IMR-90 (cell line): ENCODE data around the gene SLC40A1. TPM values are rescaled to one million over a fixed set of nuclear protein-coding genes. Genes with fewer than 3 reads are reported as not detected.

Source experiments
- ATAC-seq: fragments of 200-7000 bp; cut with Tn5 transposase; 2 replicates; pipeline ENCODE4 v1.9.1; 2020; ENCODE audit warnings: low read depth, mild to moderate bottlenecking, moderate library complexity
- BruUV-seq: library from RNA; stranded (reverse); fragments of 400-500 nt; replicated peaks from 2 replicates; lab custom pipeline; 2021; lab: Mats Ljungman, UMichigan
- CTCF ChIA-PET: fragments of 300-600 bp; formaldehyde crosslinking; extraction: SDS; loops from one replicate; lab custom pipeline; 2021; ENCODE audit warnings: antibody characterized with exemption; lab: Yijun Ruan, JAX
- POLR2A ChIA-PET: fragments of 300-600 bp; sonication (Branson Sonifier 250); formaldehyde crosslinking; loops from one replicate; lab custom pipeline; 2022; ENCODE audit warnings: antibody characterized with exemption; ENCODE audit not compliant: unreplicated experiment; lab: Charles Lee
- DNase-seq: peaks from one replicate; pipeline ENCODE4 v3.0.0; 2013
- H2AFZ ChIP-seq: replicated peaks from 2 replicates; pipeline ENCODE3; 2013; ENCODE audit warnings: low read length, mild to moderate bottlenecking; ENCODE audit not compliant: poor library complexity
- H2AK5ac ChIP-seq: 2 replicates; pipeline ENCODE4 v1.6.1; 2013; ENCODE audit warnings: low read depth, low read length, inconsistent platforms
- H2AK9ac ChIP-seq: replicated peaks from 2 replicates; pipeline ENCODE3; 2013; ENCODE audit warnings: mild to moderate bottlenecking, low read depth, low read length, moderate library complexity; ENCODE audit not compliant: poor library complexity
- H2BK120ac ChIP-seq: 2 replicates; pipeline ENCODE4 v1.6.1; 2013; ENCODE audit warnings: low read depth, low read length, inconsistent platforms
- H2BK15ac ChIP-seq: 3 replicates; pipeline ENCODE4 v1.6.1; 2013; ENCODE audit warnings: low read depth, low read length, inconsistent platforms
- H2BK20ac ChIP-seq: 2 replicates; pipeline ENCODE4 v1.6.1; 2013; ENCODE audit warnings: low read depth, mild to moderate bottlenecking, inconsistent platforms, low read length, moderate library complexity
- H2BK5ac ChIP-seq: 2 replicates; pipeline ENCODE4 v1.6.1; 2013; ENCODE audit warnings: mild to moderate bottlenecking, low read depth, low read length, inconsistent platforms; ENCODE audit not compliant: poor library complexity, severe bottlenecking
- H3K14ac ChIP-seq: replicated peaks from 2 replicates; pipeline ENCODE4 v1.6.1; 2013; ENCODE audit warnings: low read depth, low read length, inconsistent platforms
- H3K18ac ChIP-seq: 2 replicates; pipeline ENCODE4 v1.6.1; 2013; ENCODE audit warnings: low read depth, low read length, control low read depth
- H3K23ac ChIP-seq: 2 replicates; pipeline ENCODE4 v1.6.1; 2013; ENCODE audit warnings: low read depth, low read length, inconsistent platforms
- H3K27ac ChIP-seq: 2 replicates; pipeline ENCODE4 v1.5.1; 2013; ENCODE audit warnings: mild to moderate bottlenecking, control low read depth, low read length; ENCODE audit not compliant: insufficient read depth
- H3K27me3 ChIP-seq: 2 replicates; pipeline ENCODE4 v1.6.1; 2013; ENCODE audit warnings: low read length; ENCODE audit not compliant: control insufficient read depth, insufficient read depth
- H3K36me3 ChIP-seq: 2 replicates; pipeline ENCODE4 v1.6.1; 2013; ENCODE audit warnings: low read length, mixed read lengths; ENCODE audit not compliant: control insufficient read depth, insufficient read depth
- H3K4ac ChIP-seq: 2 replicates; pipeline ENCODE4 v1.6.1; 2013; ENCODE audit warnings: low read depth, low read length, inconsistent platforms
- H3K4me1 ChIP-seq: 2 replicates; pipeline ENCODE4 v1.6.1; 2013; ENCODE audit warnings: low read length, mixed read lengths; ENCODE audit not compliant: control insufficient read depth, insufficient read depth
- H3K4me2 ChIP-seq: 2 replicates; pipeline ENCODE4 v1.6.1; 2013; ENCODE audit warnings: low read depth, mild to moderate bottlenecking, control low read depth, low read length, moderate library complexity
- H3K4me3 ChIP-seq: 2 replicates; pipeline ENCODE4 v1.5.1; 2013; ENCODE audit warnings: low read depth, mild to moderate bottlenecking, control low read depth, low read length, moderate library complexity; ENCODE audit not compliant: insufficient read depth
- H3K56ac ChIP-seq: 2 replicates; pipeline ENCODE4 v1.6.1; 2013; ENCODE audit warnings: low read length, inconsistent platforms; ENCODE audit not compliant: insufficient read depth; ENCODE audit errors: extremely low read depth
- H3K79me1 ChIP-seq, 2 experiments: 2 replicates each; pipeline ENCODE4 v1.6.1; 2013; ENCODE audit warnings: low read length in 2 of 2, inconsistent platforms in 1 of 2, low read depth in 1 of 2
- H3K9ac ChIP-seq: 2 replicates; pipeline ENCODE4 v1.6.1; 2013; ENCODE audit warnings: low read depth, low read length, control low read depth
- H3K9me1 ChIP-seq: 2 replicates; pipeline ENCODE4 v1.6.1; 2013; ENCODE audit warnings: low read length, inconsistent platforms; ENCODE audit not compliant: insufficient read depth
- H3K9me3 ChIP-seq: 2 replicates; pipeline ENCODE4 v1.6.1; 2013; ENCODE audit warnings: low read length; ENCODE audit not compliant: control insufficient read depth, insufficient read depth
- H4K20me1 ChIP-seq: 2 replicates; pipeline ENCODE4 v1.6.1; 2013; ENCODE audit warnings: low read length, inconsistent platforms; ENCODE audit not compliant: insufficient read depth
- H4K5ac ChIP-seq: 2 replicates; pipeline ENCODE4 v1.6.1; 2013; ENCODE audit warnings: mild to moderate bottlenecking, low read depth, low read length, control low read depth
- H4K8ac ChIP-seq, 2 experiments: 2 replicates each; pipeline ENCODE4 v1.6.1; 2013; ENCODE audit warnings: low read depth in 2 of 2, low read length in 2 of 2, control low read depth in 1 of 2, inconsistent platforms in 1 of 2
- H4K91ac ChIP-seq: 2 replicates; pipeline ENCODE4 v1.6.1; 2013; ENCODE audit warnings: low read depth, low read length, inconsistent platforms; ENCODE audit not compliant: insufficient read depth
- BHLHE40 ChIP-seq: fragments of 150-350 bp; IDR thresholded peaks from 2 replicates; pipeline ENCODE4 v1.6.1; 2016; ENCODE audit warnings: mild to moderate bottlenecking, low read depth, low read length
- CEBPB ChIP-seq: IDR thresholded peaks from 2 replicates; pipeline ENCODE4 v1.6.1; 2012; ENCODE audit warnings: low read depth, low read length, improper control_type of control experiment
- CHD1 ChIP-seq: IDR thresholded peaks from 2 replicates; pipeline ENCODE4 v1.6.1; 2012; ENCODE audit warnings: low read depth, low read length, improper control_type of control experiment
- CTCF ChIP-seq: conservative IDR thresholded peaks from 2 replicates; pipeline ENCODE4 v1.5.1; 2012; ENCODE audit warnings: mild to moderate bottlenecking, low read depth, low read length, improper control_type of control experiment
- ELK1 ChIP-seq: fragments of 150-350 bp; IDR thresholded peaks from 2 replicates; pipeline ENCODE4 v1.6.1; 2016; ENCODE audit warnings: low read depth, mild to moderate bottlenecking, low read length, moderate library complexity, borderline replicate concordance
- FOS ChIP-seq: fragments of 150-350 bp; IDR thresholded peaks from 2 replicates; pipeline ENCODE4 v1.6.1; 2016; ENCODE audit warnings: low read depth, low read length
- MAFK ChIP-seq: IDR thresholded peaks from 2 replicates; pipeline ENCODE4 v1.6.1; 2012; ENCODE audit warnings: low read depth, low read length, improper control_type of control experiment
- MAZ ChIP-seq: IDR thresholded peaks from 2 replicates; pipeline ENCODE4 v1.6.1; 2012; ENCODE audit warnings: low read depth, mild to moderate bottlenecking, low read length, improper control_type of control experiment, moderate library complexity, borderline replicate concordance
- MXI1 ChIP-seq: IDR thresholded peaks from 2 replicates; pipeline ENCODE4 v1.6.1; 2012; ENCODE audit warnings: low read depth, mild to moderate bottlenecking, low read length, moderate library complexity, borderline replicate concordance
- NFE2L2 ChIP-seq: fragments of 150-350 bp; IDR thresholded peaks from 2 replicates; pipeline ENCODE4 v1.6.1; 2016; ENCODE audit warnings: low read depth, mild to moderate bottlenecking, low read length
- POLR2A ChIP-seq: IDR thresholded peaks from 2 replicates; pipeline ENCODE4 v1.6.1; 2012; ENCODE audit warnings: mild to moderate bottlenecking, low read depth, low read length
- RAD21 ChIP-seq: IDR thresholded peaks from 2 replicates; pipeline ENCODE4 v1.6.1; 2012; ENCODE audit warnings: low read length, improper control_type of control experiment
- RCOR1 ChIP-seq: IDR thresholded peaks from 2 replicates; pipeline ENCODE4 v1.6.1; 2012; ENCODE audit warnings: mild to moderate bottlenecking, low read length, improper control_type of control experiment; ENCODE audit not compliant: insufficient replicate concordance
- RFX5 ChIP-seq: IDR thresholded peaks from 2 replicates; pipeline ENCODE4 v1.8.0; 2012; ENCODE audit warnings: low read depth, mild to moderate bottlenecking, low read length, moderate library complexity
- SMC3 ChIP-seq: fragments of 150-350 bp; IDR thresholded peaks from 2 replicates; pipeline ENCODE4 v1.6.1; 2016; ENCODE audit warnings: low read depth, mild to moderate bottlenecking, antibody characterized with exemption, low read length, moderate library complexity
- USF2 ChIP-seq: fragments of 150-350 bp; IDR thresholded peaks from 2 replicates; pipeline ENCODE4 v1.6.1; 2017; ENCODE audit warnings: mild to moderate bottlenecking, antibody characterized with exemption, low read length, low read depth
- WGBS, 2 experiments: methylation state at CpG; one replicate each; pipeline versions ENCODE4 v1.1.5 to v1.1.7; 2013; ENCODE audit warnings: missing lambda C conversion rate in 2 of 2; ENCODE audit not compliant: insufficient read length in 1 of 2; ENCODE audit errors: extremely low coverage in 2 of 2; 5-methylcytosine and 5-hydroxymethylcytosine counted together
- dilution Hi-C: fragments of 300-500 bp; cut with HindIII; formaldehyde crosslinking; loops from one replicate; pipeline ENCODE4 v1.14.3; 2018; ENCODE audit warnings: low sequenced_read_pairs; ENCODE audit not compliant: unreplicated experiment
- in situ Hi-C: fragments of 300-500 bp; cut with MboI; formaldehyde crosslinking; loops from 3 replicates; pipeline ENCODE4 v1.14.3; 2019; ENCODE audit warnings: low sequenced_read_pairs, inconsistent platforms, mixed read lengths
- intact Hi-C: fragments of 100-400 bp; cut with micrococcal nuclease; formaldehyde crosslinking; loops from 2 replicates; pipeline ENCODE4 v1.10.0; 2022
- polyA plus RNA-seq, 3 experiments: library from polyadenylated mRNA; depleted of rRNA; stranded (reverse); fragments of >200 nt; gene quantifications; 2 replicates each; pipeline ENCODE4 v1.2.3, GENCODE V29; 2012; ENCODE audit warnings: low replicate concordance in 1 of 3
- total RNA-seq: library from RNA; depleted of rRNA; stranded (reverse); fragments of >200 nt; gene quantifications from 2 replicates; pipeline ENCODE4 v1.2.3, GENCODE V29; 2012

Gene SLC40A1
- total and polyA plus RNA-seq, 2 of the 4 experiments (the other 2 are of a cell fraction), result 1.5 to 5.0 TPM

- Histone ChIP-seq H2AK9ac (no peak overlapping the region), H3K4me1 (peaks cover 3% of the 10 kb centered on the region), H3K4me3 (no peak overlapping the region), H4K8ac (no peak overlapping the region), H3K4me2 (no peak overlapping the region), H3K9me3 (no peaks in the 10 kb centered on the region), H3K18ac (no peak overlapping the region), H2BK20ac (no peak overlapping the region), H3K79me1 (no peaks in the 10 kb centered on the region), H4K91ac (no peak overlapping the region), H3K14ac (no peak overlapping the region), H2BK120ac (no peak overlapping the region), H3K56ac (no peak overlapping the region), H3K9me1 (0 out of 2 replicates have a peak, but pooled peaks cover 2% of the 10 kb centered on the region), H4K20me1 (no peaks in the 10 kb centered on the region), H3K27me3 (no peaks in the 10 kb centered on the region), H2BK5ac (no peak overlapping the region), H2AK5ac (no peak overlapping the region), H3K9ac (no peak overlapping the region), H2BK15ac (no peak overlapping the region), H4K5ac (no peak overlapping the region), H2AFZ (no peak overlapping the region), H3K4ac (no peak overlapping the region), H3K36me3 (no peaks in the 10 kb centered on the region), H3K23ac (no peak overlapping the region), H3K27ac (no peak overlapping the region)
- no TSS peak for BruUV-seq
- POLR2A ChIA-PET, result no interaction called here
- no peak for DNase-seq
- WGBS, 2 experiments, result 90% methylated on average over 2 of the region's 5 CpGs; no CpG with 5 or more reads in 1 of the 2 experiments
- dilution Hi-C loops, result no loop called here
- TF ChIP-seq RFX5, result no peak
- TF ChIP-seq USF2, result no peak
- TF ChIP-seq NFE2L2, result no peak
- TF ChIP-seq RCOR1, result no peak
- no peak for TF ChIP-seq BHLHE40
- TF ChIP-seq MAZ, result no peak
- TF ChIP-seq ELK1, result no peak
- TF ChIP-seq SMC3, result no peak
- TF ChIP-seq MXI1, result no peak
- no peak for TF ChIP-seq CHD1
- no peak for TF ChIP-seq POLR2A
- TF ChIP-seq FOS, result no peak
- no peak for TF ChIP-seq MAFK
- no peak for TF ChIP-seq CTCF
- no peak for TF ChIP-seq RAD21
- TF ChIP-seq CEBPB, result no peak
- intact Hi-C loops, result no loop called here
- CTCF ChIA-PET, result no interaction called here
- in situ Hi-C loops, result no loop called here
- no peak for ATAC-seq
These were observed 36.1 kb downstream of the SLC40A1 start for GRCh38 chr2:189544318-189545042.
